SK-MEL-5 (cell line): Measurements from ENCODE around the gene NR1H3. TPM values are rescaled to one million over a fixed set of nuclear protein-coding genes. Genes with fewer than 3 reads are reported as not detected.

Source experiments
- total RNA-seq: library from RNA; depleted of rRNA; stranded (reverse); fragments of >200 nt; shearing (Covaris generic); gene quantifications from 2 replicates; pipeline ENCODE4 v1.2.3, GENCODE V29; 2014; rRNA removed

Gene NR1H3
- total RNA-seq, 1 experiment from 2014 or later: 7.4 TPM

Other genes starting within 250 kb of the NR1H3 start
- 61.7 and 62.9 TPM in 2 replicates for gene ARFGAP2, start 81.1 kb upstream of the NR1H3 start, total RNA-seq
- 33.7 and 36.3 TPM in 2 replicates for gene PACSIN3, start 71.6 kb upstream of the NR1H3 start, total RNA-seq
- gene DDB2, start 43.0 kb upstream of the NR1H3 start, total RNA-seq: 56.7 and 62.4 TPM in 2 replicates
- gene ACP2, start 9.2 kb upstream of the NR1H3 start, total RNA-seq: 38.8 and 44.8 TPM in 2 replicates
- gene MADD, start 12.1 kb downstream of the NR1H3 start, total RNA-seq: 15.7 and 16.2 TPM in 2 replicates
- not detected in 2 replicates for gene MYBPC3, start 94.7 kb downstream of the NR1H3 start, total RNA-seq
- not detected in 2 replicates for gene SPI1, start 120.6 kb downstream of the NR1H3 start, total RNA-seq
- gene SLC39A13, start 150.6 kb downstream of the NR1H3 start, total RNA-seq: 34.9 and 38.6 TPM in 2 replicates
- gene PSMC3, start 168.4 kb downstream of the NR1H3 start, total RNA-seq: 152 and 165 TPM in 2 replicates
- not detected in 2 replicates for gene RAPSN, start 191.1 kb downstream of the NR1H3 start, total RNA-seq